Esophagus squamous epithelium (tissue), 4 donors: Measurements from ENCODE around the gene MTIF3.

Experiments
- CTCF ChIP-seq, 6 experiments: fragments of 450-650 bp in 4 of 6; fragments of 200-600 bp in 2 of 6; sonication (generic) in 2 of 6; IDR thresholded peaks; one replicate each; pipeline ENCODE4 v1.5.1; 2016 to 2019; ENCODE audit warnings: antibody characterized with exemption in 6 of 6, mild to moderate bottlenecking in 4 of 6, moderate library complexity in 4 of 6
- POLR2A ChIP-seq, 4 donors: fragments of 450-650 bp; IDR thresholded peaks; one replicate each; pipeline ENCODE4 v1.6.1; 2017; ENCODE audit warnings: antibody characterized with exemption in 4 of 4, mild to moderate bottlenecking in 4 of 4, moderate library complexity in 3 of 4

GRCh38 chr13:27423333-27423732 is 27.0 kb downstream of the MTIF3 start:
- TF ChIP-seq CTCF (IDR thresholded peaks at IDR 0.05) (no peak), POLR2A (IDR thresholded peaks at IDR 0.05) (peak in 1 of 4 donors; percentile 15)
